Thyroid gland (tissue), 4 donors: Measurements from ENCODE around the gene POR.

Source experiments
- CTCF ChIP-seq, 6 experiments: fragments of 200-600 bp in 3 of 6; fragments of 450-650 bp in 3 of 6; sonication (generic) in 3 of 6; IDR thresholded peaks; one replicate each; pipeline ENCODE4 v1.5.1; 2016 to 2019; ENCODE audit warnings: antibody characterized with exemption in 6 of 6, mild to moderate bottlenecking in 2 of 6, inconsistent platforms in 1 of 6, moderate library complexity in 1 of 6
- POLR2A ChIP-seq, 2 donors: fragments of 450-650 bp; IDR thresholded peaks; one replicate each; pipeline ENCODE4 v1.6.1; 2017; ENCODE audit warnings: antibody characterized with exemption in 2 of 2, mild to moderate bottlenecking in 2 of 2, moderate library complexity in 1 of 2

GRCh38 chr7:75985009-75985517 is 70.1 kb downstream of the POR start:
- no peak for TF ChIP-seq POLR2A (IDR thresholded peaks at IDR 0.05)
- no peak for TF ChIP-seq CTCF (IDR thresholded peaks at IDR 0.05)
